ENCODE results near the gene ITGA6. TPM values are rescaled to one million over a fixed set of nuclear protein-coding genes. Genes with fewer than 3 reads are reported as not detected.

ITGA6 gene
- total RNA-seq = 70.4 TPM
- long read RNA-seq, full-length matches to known transcripts = 50 of 86 reads
- long read RNA-seq, partial matches to known transcripts = 21 of 86 reads
- long read RNA-seq, other reads (novel, unspliced or antisense) = 15 of 86 reads

DNA sequence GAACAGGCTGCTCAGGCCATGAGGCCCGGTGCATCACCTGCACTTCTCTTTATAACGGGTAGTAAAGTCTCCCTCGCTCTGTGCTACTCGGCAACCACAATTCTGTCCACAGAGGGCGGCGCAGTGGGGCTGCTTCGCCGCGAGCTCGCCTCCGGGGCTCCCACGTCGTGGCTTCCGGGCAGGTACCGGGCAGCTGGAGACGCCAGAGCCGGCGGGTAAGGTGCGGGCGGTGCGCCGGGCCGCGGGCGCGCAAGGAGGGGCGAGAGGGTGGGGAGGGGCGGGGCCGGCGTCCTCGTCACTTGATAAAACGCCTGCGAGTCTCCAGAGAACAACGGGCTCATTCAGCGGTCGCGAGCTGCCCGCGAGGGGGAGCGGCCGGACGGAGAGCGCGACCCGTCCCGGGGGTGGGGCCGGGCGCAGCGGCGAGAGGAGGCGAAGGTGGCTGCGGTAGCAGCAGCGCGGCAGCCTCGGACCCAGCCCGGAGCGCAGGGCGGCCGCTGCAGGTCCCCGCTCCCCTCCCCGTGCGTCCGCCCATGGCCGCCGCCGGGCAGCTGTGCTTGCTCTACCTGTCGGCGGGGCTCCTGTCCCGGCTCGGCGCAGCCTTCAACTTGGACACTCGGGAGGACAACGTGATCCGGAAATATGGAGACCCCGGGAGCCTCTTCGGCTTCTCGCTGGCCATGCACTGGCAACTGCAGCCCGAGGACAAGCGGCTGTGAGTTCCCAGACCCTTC is at the start of gene ITGA6:
Gene ITGA6 (plus strand): TSS at position 331 of the 734 bp plus-strand sequence.
- ATAC-seq (peak; percentile 88), DNase-seq (peak; percentile 82)
- H3K27me3 ChIP-seq (ENCODE audit: low read depth) = peaks cover 3% of the 10 kb centered on the region
- H3K4me3 ChIP-seq = peak within 1 kb of the TSS; percentile 86
- TF ChIP-seq, protein P1, sequence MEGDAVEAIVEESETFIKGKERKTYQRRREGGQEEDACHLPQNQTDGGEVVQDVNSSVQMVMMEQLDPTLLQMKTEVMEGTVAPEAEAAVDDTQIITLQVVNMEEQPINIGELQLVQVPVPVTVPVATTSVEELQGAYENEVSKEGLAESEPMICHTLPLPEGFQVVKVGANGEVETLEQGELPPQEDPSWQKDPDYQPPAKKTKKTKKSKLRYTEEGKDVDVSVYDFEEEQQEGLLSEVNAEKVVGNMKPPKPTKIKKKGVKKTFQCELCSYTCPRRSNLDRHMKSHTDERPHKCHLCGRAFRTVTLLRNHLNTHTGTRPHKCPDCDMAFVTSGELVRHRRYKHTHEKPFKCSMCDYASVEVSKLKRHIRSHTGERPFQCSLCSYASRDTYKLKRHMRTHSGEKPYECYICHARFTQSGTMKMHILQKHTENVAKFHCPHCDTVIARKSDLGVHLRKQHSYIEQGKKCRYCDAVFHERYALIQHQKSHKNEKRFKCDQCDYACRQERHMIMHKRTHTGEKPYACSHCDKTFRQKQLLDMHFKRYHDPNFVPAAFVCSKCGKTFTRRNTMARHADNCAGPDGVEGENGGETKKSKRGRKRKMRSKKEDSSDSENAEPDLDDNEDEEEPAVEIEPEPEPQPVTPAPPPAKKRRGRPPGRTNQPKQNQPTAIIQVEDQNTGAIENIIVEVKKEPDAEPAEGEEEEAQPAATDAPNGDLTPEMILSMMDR (IDR thresholded peaks at IDR 0.05) = no peak
- no peaks in the 10 kb centered on the region for H3K36me3 ChIP-seq
- H3K9me3 ChIP-seq = no peaks in the 10 kb centered on the region
- H3K27ac ChIP-seq = peak within 1 kb of the TSS; percentile 87
- intact Hi-C loops (cut with DNase I) = no loop called here
- peaks cover 41% of the 10 kb centered on the region for H3K4me1 ChIP-seq

DNA sequence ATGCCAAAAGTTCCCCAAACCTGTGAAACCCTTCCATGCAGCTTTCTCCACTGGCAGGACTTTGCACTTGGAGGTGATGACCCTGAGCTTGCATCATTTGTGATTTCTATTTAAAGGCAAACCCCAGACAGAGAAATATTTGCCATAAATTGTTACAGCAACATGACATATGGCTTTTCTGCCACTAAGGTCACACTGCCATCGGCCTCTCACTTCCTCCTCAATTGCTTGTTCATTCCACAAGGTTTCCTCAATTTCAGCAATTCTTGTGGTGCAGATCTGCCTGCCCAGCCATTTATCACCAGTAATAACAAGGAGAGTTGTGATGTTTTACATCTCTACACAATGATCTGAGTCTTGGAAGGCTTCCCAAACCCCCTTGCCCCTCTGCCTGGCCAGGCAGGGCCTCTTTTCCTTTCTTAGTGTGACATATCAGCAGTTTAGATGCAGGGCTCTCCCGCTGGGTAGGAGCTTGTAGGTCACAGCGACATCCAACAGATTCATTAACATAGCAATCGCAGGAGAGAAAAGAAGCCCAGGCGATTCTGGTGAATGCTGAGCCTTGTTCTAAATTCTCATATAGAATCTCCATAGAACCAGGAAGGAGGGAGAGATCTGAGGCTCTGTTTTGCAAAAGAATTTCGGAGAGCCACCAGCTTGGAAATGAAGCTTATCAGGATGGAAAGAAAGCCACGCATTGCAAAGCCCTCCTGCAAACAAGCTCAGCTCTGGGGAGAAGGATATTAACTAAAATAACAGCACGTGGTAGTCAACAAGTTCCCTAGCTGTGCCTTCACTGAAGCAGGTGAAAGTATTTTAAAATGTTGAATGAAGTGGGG is 46.7 kb upstream of the ITGA6 start:
- H3K36me3 ChIP-seq = no peaks in the 10 kb centered on the region
- H3K27ac ChIP-seq = no peak overlapping the region
- H3K9me3 ChIP-seq = no peaks in the 10 kb centered on the region
- intact Hi-C loops (cut with DNase I) = no loop called here
- H3K27me3 ChIP-seq (ENCODE audit: low read depth) = no peaks in the 10 kb centered on the region
- H3K4me3 ChIP-seq = no peak overlapping the region
- TF ChIP-seq, protein P1 (IDR thresholded peaks at IDR 0.05) = no peak
- no peak for DNase-seq
- peaks cover 24% of the 10 kb centered on the region for H3K4me1 ChIP-seq
- ATAC-seq = peak; percentile 58 to 75

DNA sequence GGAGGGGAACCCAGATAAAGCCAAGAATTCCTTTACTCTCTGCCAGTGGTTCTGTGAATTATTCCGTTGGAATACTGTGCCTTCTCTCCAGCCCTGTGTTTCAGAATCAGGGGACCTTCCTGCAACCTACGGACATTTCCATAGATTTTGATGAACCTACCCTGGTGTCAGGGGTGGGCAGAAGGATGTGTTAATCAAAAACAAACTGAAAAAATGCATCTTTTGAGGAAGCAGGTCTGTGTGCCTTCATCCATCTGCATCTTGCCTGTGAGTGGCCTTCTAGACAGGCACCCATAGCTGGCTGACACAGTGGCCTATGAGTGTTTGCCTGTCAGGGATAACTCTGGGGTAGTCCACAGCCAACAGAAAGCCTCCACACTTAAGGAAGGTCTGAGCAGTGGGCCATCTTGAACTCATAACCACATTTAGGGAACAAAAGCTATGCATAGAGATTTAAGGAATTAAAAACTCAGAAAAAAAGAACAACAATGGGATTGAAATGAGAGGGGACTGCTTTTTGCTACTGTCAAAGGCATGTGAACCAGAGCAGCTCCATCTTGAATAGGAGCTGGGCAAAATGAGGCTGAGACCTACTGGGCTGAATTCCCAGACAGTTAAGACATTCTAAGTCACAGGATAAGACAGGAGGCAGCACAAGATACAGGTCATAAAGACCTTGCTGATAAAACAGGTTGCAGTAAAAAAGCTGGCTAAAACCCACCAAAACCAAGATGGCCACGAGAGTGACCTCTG is 45.9 kb upstream of the ITGA6 start:
- no peak for DNase-seq
- peaks cover 24% of the 10 kb centered on the region for H3K4me1 ChIP-seq
- H3K4me3 ChIP-seq = no peak overlapping the region
- H3K27me3 ChIP-seq (ENCODE audit: low read depth) = no peaks in the 10 kb centered on the region
- H3K36me3 ChIP-seq = no peaks in the 10 kb centered on the region
- TF ChIP-seq, protein P1 (IDR thresholded peaks at IDR 0.05) = no peak
- intact Hi-C loops (cut with DNase I) = no loop called here
- no peak for ATAC-seq
- no peaks in the 10 kb centered on the region for H3K9me3 ChIP-seq
- no peak overlapping the region for H3K27ac ChIP-seq

DNA sequence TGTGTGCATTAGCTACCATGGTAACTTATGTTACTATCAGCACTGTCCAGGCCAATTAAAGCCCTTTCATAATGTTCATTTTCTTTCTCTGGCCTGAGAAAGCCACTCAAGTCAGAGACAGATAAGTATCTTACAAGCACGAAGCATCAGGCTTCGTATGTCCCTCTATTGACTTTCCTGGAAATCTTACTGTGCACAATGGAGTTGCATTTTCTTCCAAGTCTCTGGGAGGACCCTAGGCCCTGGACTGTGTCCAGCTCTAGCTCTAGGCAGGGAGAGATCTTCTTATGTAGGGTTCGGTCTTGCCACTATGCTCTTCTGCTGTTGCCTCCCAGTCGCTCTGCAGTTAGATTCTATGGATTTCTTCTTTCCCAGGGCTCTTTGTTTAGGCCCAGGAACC is 40.0 kb upstream of the ITGA6 start:
- no peaks in the 10 kb centered on the region for H3K9me3 ChIP-seq
- peaks cover 6% of the 10 kb centered on the region for H3K4me1 ChIP-seq
- H3K36me3 ChIP-seq = no peaks in the 10 kb centered on the region
- H3K27ac ChIP-seq = no peak overlapping the region
- TF ChIP-seq, protein P1 (IDR thresholded peaks at IDR 0.05) = no peak
- intact Hi-C loops (cut with DNase I) = no loop called here
- no peak overlapping the region for H3K4me3 ChIP-seq
- no peak for DNase-seq
- no peaks in the 10 kb centered on the region for H3K27me3 ChIP-seq (ENCODE audit: low read depth)
- no peak for ATAC-seq

DNA sequence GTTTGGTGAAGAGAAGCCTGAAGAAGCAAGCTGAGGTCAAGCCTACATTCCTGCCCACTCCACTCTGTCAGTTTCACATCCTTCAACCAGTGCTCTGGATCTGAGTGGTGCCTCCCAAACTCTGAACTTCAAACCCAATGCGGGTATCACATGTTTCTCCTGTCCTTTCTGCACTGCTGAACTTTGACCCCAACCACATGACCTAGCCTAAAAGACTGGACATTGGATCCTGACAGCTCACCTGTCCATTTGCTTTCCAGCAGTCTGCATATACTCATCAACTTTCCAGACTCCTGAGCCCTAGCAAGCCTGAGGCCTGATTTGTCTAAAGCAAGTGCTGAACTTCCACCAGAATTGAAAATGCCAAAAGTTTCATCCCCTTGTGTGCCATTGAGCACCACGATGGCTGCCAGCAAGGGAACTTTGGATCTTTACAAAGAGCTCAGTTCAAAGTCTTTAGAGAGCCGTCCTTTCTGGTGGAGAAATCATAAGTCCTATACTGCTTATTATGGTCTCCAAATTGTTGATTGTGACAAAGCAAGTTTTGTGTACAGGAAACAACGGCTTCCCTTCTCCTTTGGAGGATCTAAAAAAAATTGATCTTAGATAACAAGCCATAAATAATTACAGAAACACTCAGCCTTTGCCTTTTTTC is 37.6 kb upstream of the ITGA6 start:
- Histone ChIP-seq H3K4me1 (peaks cover 11% of the 10 kb centered on the region), H3K4me3 (no peak overlapping the region), H3K27me3 (ENCODE audit: low read depth) (no peaks in the 10 kb centered on the region), H3K36me3 (no peaks in the 10 kb centered on the region), H3K9me3 (no peaks in the 10 kb centered on the region), H3K27ac (no peak overlapping the region)
- TF ChIP-seq, protein P1 (IDR thresholded peaks at IDR 0.05) = no peak
- DNase-seq (no peak), ATAC-seq (no peak)
- intact Hi-C loops (cut with DNase I) = no loop called here
